Subcutaneous adipose tissue (tissue), 4 donors: ENCODE results near the gene CENPT. TPM values are rescaled to one million over a fixed set of nuclear protein-coding genes. Genes with fewer than 3 reads are reported as not detected.

Source experiments
- CTCF ChIP-seq: fragments of 450-650 bp; IDR thresholded peaks from one replicate; pipeline ENCODE4 v1.5.1; 2016; ENCODE audit warnings: low read depth, mild to moderate bottlenecking, control low read depth, antibody characterized with exemption, moderate library complexity
- total RNA-seq, 4 donors: library from RNA; depleted of rRNA; stranded (reverse); fragments of >200 nt; gene quantifications; one replicate each; pipeline ENCODE4 v1.1.0, GENCODE V29; 2016

The CENPT gene
- total RNA-seq, 4 donors from 2014 or later, result 22.8 to 48.0 (median 30.8) TPM

- no peak for TF ChIP-seq CTCF
Measured at GRCh38 chr16:67856927-67857546, 9.5 kb upstream of the CENPT start.

- no peak for TF ChIP-seq CTCF
Measured at GRCh38 chr16:67855789-67856188, 8.3 kb upstream of the CENPT start.

GRCh38 chr16:67853670-67854069 lies 6.2 kb upstream of the CENPT start:
- no peak for TF ChIP-seq CTCF

- TF ChIP-seq CTCF, result no peak
Measured at GRCh38 chr16:67848118-67848517, 625 bp upstream of the CENPT start.

GRCh38 chr16:67846320-67847063 lies 1.0 kb downstream of the CENPT start, which contains the start of gene NUTF2:
NUTF2 (plus strand) TSS chr16:67846933; CDS start chr16:67865131, 18,198 bp downstream.
- TF ChIP-seq CTCF, result no peak

- TF ChIP-seq CTCF, result no peak
Measured at GRCh38 chr16:67846063-67846319, 1.5 kb downstream of the CENPT start.

GRCh38 chr16:67845291-67846062 lies 2.0 kb downstream of the CENPT start:
- TF ChIP-seq CTCF, result no peak
